SK-N-MC (cell line): ENCODE results near the gene KRR1.

Source experiments
- EZH2 ChIP-seq: fragments of 200-600 bp; sonication (generic); IDR thresholded peaks from one replicate; pipeline ENCODE4 v1.6.1; 2017; ENCODE audit warnings: antibody characterized with exemption
- FOXP2 ChIP-seq: optimal IDR thresholded peaks from 2 replicates; pipeline ENCODE3; 2011; ENCODE audit warnings: mild to moderate bottlenecking, moderate library complexity; ENCODE audit not compliant: insufficient read depth; ENCODE audit errors: extremely low read length, control extremely low read depth
- POLR2AphosphoS5 ChIP-seq: IDR thresholded peaks from 2 replicates; pipeline ENCODE4 v1.6.1; 2012; ENCODE audit warnings: mild to moderate bottlenecking, low read depth, low read length, borderline replicate concordance

GRCh38 chr12:75511116-75512048 is at the start of gene KRR1:
- TF ChIP-seq EZH2, result no peak
- TF ChIP-seq POLR2AphosphoS5, result peak; percentile 87
- TF ChIP-seq FOXP2, result no peak
